ENCODE results near the gene SHB.

Gene SHB

GRCh38 chr9:37926737-37927118 lies 142.3 kb downstream of the SHB start:
- DNase-seq, result no peak

DNA sequence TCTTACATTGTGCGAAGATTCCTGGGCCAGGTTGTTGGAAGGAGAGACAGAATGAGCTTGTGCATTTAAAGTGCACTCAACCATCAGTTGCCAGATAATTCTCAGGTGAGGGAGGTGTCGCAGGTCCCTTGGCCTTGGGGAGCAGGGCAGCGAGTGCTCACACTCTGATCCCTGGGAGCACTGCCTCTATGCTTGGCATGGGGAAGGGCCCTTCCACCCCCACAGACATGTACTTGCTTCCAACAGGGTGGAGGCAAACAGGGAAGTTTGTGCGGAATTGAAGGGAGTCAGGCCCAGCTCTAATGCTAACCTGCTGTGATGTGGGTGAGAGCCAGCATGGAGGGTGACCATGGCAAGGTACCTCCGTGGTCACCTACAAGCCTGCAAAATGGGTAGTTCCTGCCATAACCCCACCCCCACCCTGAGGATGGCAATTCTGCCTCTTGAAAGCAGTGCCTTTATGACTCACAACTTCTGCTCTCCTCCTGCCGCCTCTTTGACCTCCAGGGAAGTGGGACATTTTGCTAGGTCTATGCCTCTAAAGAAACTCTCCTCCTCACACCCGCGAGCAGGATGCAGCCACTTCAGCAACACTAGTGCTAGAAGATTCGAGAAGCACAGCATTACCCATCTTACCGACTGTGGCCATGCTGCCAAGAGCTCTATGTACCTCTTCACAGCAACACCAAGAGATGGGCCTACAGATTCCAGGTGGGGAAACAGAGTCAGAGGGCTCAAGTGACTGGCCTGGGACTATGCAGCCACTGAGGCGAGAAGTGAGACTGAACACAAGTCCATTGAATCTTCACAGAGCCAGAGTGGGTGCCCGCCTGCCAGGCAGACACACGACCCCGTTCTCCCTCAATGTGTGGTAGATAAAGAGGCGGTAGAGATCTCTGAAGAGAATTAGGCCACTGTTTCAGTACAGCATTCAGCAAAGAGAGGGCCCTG lies 143.0 kb downstream of the SHB start:
- DNase-seq, result no peak

DNA sequence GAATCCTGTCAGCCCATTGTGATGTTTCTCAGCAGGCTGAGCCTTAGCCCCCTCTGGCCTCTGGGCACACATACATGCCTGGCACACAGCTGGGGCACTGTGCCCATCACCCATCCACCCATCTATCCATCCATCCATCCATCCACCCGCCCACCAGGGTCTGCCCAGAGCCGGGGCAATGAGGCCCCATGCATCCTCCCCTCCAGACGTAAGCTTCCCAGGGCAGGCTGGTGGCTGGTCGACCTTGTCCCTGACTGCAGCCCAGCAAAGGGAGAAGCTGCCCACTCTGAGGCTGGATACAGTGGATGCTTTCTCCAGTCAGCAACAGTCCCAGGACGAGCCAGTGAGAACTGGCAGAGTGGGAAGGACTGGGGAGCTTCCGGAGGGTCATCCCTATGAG lies 144.0 kb downstream of the SHB start:
- no peak for DNase-seq

DNA sequence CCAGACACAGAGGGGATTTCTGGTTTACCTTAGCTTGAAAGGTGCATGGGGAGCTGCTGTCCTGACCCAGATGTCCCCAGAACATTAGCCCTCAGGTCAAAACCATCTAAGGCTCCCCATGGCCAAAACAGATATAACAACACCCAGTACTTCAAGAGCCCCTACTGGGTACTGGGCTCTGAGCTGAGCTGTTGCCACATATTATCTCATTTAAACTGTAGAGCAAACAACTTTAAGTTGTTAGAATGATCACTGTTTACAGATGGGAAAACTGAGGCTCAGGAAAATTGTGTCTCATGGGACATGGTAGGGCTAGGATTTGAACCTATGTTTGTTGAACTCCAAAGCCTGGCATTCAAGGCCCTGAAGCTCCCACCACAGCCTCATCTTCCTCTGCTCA lies 144.5 kb downstream of the SHB start:
- no peak for DNase-seq

DNA sequence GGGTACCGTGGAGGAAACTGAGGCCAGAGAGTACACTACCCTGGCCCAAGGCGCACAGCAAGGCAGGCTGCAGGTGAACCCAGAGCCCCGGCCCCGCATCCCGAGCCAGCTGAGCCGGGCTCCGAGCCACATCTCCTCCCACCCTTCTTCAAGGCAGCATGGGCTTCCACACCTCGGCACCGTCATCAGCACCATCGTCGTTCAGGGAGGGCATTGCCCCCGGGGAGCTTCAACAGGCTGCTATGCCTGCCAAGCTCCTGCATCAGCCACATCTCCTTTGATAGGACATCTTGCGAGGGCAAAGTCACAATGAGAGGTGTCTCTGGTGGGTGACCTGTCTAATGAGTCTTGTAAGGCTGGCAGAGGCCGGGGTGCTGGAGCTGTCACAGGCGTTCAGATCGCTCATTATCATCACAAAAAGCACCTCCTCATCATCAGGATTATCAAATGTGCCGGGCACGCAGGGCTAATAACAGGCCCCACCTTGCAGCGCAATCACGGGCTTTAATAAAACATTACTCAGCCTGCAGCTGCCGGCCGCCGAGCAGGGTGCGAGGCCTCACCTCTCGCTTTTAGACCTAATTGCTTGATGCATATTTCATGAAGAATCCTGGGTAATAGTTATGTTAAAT lies 145.1 kb downstream of the SHB start:
- DNase-seq, result peak; percentile 36

DNA sequence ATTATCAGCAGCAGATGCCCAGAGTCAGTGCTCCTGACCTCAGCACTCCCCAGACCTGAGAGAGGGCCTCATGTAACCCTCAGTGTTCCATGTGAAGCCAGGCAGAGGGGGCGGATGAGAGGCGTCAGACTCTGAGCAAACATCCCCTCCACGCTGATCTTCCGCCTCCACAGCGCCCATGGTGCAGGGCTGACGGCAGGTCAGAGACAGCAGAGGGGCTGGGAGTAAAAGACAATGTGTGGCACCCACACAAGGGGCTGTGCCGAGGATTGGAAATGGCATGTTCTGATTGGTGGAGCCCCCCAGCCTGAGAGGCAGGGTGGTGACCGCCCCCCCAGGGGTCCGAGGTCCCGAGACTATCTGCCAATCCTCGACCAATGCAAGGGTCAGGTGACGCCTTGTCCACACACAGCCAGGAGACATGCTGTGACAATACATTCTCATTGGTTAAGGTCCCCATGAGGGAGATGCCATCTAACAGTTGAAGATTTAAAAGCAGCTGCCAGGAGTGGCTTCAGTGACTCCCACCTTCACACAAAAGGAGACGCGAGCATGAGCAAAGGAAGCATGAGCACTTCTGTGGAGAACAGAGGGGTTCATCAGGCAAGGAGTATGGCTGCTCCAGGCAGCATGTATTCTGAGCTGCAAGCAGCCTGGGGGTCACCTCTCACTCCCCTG lies 145.8 kb downstream of the SHB start:
- no peak for DNase-seq

GRCh38 chr9:37922363-37923117 lies 146.5 kb downstream of the SHB start:
- peak; percentile 46 for DNase-seq

DNA sequence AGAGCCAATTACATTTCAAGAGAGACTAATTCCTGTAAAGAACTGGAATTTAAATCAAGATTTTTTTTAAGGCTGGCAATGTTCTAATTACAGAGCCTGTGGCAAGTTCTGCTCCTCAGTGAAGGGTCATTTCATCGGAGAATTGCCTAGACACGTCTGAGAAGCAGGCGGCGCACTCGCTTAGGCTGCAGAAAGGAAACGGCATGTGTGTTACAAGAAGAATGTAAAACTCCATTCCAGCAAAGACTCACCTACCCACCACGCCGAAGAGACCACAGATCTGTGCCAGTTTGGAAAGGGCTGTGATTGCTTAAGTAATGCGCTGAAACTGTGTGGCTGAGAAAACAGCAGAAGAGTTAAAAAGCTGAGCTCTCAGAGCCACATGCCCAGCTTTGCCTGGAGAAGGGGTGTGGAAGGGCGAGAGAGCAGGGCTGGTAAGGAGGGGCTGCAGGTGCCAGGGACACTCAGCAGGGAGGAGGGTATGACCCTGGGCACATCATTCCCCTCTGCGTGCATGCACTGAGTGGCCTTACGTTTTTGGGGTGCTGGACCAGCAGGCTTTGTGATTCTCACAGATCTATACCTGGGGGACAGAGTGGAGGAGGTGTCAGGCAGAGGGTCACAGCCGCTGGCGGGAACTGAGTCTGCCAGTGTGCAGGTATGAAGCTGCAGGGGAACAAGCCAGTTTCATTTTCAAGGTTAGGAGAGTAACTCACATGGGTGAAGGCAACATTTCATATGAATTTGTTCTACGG lies 147.3 kb downstream of the SHB start:
- peak; percentile 49 for DNase-seq

DNA sequence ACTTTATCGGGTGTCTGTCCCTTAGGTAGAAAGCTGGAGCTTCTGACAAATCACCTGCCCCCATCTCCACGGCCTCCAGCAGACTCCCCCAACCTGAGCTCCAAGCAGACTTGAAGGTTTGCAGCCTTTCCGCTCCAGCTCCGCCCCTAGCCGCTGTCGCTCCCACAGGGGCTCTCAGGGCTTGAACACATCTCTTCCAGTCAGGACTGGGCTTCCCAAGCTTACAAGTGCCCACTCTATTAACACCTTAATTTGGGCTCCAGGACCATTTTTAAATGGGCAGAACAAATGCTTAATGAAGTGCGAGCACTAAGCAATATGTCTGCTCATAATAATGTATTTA lies 147.9 kb downstream of the SHB start:
- DNase-seq, result peak; percentile 28

- peak; percentile 65 for DNase-seq
Observed at GRCh38 chr9:37920471-37921167, 148.4 kb downstream of the SHB start.

DNA sequence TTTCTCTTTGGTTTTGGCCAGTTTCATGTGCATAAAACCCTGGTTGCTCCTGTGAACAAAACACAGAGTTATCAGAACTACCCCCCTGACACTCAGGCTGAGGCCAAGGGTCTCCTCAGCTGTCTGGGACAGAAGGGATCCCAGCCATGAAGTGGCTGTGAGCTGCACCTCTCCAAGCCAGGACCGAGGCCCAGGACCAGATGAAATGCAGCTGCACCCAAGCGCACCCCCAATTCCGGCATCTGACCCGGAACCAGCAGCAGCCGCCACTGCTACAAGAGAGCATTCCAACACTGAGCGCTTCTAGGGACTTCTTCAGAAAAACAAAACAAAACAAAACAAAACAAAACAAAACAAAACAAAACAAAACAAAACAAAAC lies 149.1 kb downstream of the SHB start:
- DNase-seq, result peak; percentile 33

- peak; percentile 28 for DNase-seq
Observed at GRCh38 chr9:37919246-37919955, 149.6 kb downstream of the SHB start.

- peak; percentile 54 for DNase-seq
Observed at GRCh38 chr9:37918665-37919170, 150.3 kb downstream of the SHB start.

GRCh38 chr9:37917801-37918664 lies 151.0 kb downstream of the SHB start:
- peak; percentile 50 for DNase-seq

DNA sequence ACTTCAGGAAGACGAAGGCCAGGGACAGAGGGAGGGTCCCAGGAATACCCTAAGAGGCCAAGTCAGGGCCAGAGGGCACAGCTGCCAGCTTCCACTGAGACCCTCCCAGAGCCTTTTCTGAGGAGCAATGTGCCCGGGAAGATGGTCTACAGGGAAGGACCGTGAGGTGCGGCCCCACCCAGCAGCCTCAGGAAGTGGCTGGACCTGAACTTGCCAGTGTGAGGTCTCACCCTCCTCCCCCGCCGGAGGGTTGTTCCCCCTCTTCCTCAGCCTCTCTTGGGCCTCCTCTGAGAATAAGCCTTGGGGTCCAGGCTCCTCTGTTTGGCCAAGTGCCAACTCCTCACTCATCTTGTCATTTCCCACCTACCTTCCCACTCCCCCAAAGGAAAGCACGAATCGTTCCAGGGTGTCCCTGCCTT lies 151.7 kb downstream of the SHB start:
- DNase-seq, result peak; percentile 30

DNA sequence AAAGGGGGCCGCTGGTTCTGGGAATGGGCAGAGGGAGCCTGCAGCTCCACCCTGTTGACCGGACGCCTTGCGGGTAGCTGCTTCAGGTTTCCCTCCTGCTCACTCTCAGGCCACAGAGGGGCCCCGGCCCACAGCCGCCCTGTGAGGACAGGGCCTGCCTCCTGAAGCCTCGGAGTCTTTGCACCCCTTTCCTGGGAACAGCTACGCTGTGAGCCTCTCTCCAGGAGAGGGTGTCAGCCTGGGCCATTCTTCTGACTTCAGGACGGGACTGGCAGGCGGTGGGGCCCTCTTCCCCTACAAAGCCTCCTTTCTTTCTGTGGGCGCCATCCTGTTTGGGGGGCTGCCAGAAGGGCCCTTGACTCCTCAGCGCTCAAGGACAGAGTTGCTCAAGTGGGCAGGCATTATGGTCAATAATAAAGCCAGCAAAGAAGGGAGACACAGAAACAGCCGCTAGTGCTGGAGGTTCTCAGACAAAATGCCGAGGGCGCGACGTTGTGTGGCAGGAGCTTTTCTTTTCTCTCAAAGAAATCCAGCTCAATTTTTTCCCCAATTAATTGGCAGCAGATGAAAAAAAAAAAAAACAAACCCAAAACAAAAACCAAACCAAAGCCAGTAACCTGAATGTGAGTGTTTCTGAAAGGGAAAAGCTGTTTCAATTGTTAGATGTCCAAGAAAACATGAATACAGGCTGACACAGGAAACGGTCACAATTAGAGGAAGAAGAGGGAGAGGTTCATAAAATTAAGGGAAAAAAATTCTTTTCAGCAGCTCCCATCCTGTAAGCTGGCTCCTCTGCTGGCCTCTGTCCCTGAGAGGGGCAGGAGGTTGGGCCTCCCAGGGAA lies 152.3 kb downstream of the SHB start:
- DNase-seq, result peak; percentile 51

GRCh38 chr9:37915911-37916470 lies 153.0 kb downstream of the SHB start:
- peak; percentile 53 for DNase-seq

DNA sequence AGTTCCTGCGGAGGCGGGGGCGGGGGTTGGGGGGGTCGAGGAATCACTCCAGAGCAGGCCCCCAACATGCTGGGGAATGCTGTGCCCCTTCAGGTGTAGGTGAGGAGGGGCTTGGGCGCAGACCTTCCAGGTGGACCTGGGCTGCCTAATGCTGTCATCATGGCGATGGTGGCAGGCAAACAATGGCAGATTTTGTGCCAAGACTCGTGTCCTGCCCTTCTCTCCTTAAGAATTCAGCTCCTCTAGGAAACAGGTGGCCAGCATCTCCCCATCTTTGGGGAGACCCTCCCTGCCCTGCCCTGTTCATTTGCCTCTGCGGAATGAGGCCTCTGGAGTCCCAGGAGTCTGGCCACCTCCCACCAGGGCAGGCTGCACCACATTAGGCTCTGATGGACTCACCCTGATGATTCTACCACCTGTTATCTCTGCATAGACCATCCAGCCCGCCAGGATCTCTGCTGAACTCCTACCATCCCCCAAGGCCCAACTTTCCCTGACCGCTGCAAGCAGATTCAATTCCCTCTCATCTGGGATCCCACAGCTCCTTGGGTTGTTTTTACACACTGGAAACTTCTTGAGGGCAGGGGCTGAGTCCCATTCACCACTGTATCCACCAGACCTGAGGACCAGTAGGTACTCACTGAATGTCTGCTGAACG lies 154.2 kb downstream of the SHB start:
- DNase-seq, result peak; percentile 42

Data from activated effector memory CD4-positive, alpha-beta T cell treated with anti-CD3 and anti-CD28 coated beads, Interleukin-2, amount 50 U/mL, for 16 hours (primary cell).